Tibial artery (tissue), 4 donors: ENCODE data around the gene MPHOSPH8.

Source experiments
- DNase-seq, 2 donors: peaks; one replicate each; pipeline ENCODE4 v3.0.0-alpha.2; 2019
- H3K27ac ChIP-seq, 2 donors: fragments of 200-600 bp; sonication (generic) in 1 of 2; 1 replicate in 1 of 2; 2 replicates in 1 of 2; pipeline ENCODE4 v1.5.1; 2018 to 2019; ENCODE audit warnings: mild to moderate bottlenecking in 1 of 2
- H3K27me3 ChIP-seq, 2 donors: fragments of 200-600 bp; sonication (generic) in 1 of 2; one replicate each; pipeline versions ENCODE4 v1.5.1 to v1.6.0; 2016 to 2019
- H3K36me3 ChIP-seq, 3 donors: fragments of 200-600 bp; sonication (generic) in 2 of 3; one replicate each; pipeline ENCODE4 v1.5.1; 2016 to 2019; ENCODE audit warnings: mild to moderate bottlenecking in 2 of 3
- H3K4me1 ChIP-seq, 4 donors: fragments of 200-600 bp; sonication (generic) in 2 of 4; 1 replicate in 3 of 4; 2 replicates in 1 of 4; pipeline ENCODE4 v1.5.1; 2016 to 2019
- H3K4me3 ChIP-seq, 2 donors: fragments of 200-600 bp; sonication (generic) in 1 of 2; 1 replicate in 1 of 2; 2 replicates in 1 of 2; pipeline ENCODE4 v1.5.1; 2018 to 2019; ENCODE audit warnings: mild to moderate bottlenecking in 2 of 2
- H3K9me3 ChIP-seq, 3 donors: fragments of 200-600 bp; sonication (generic) in 1 of 3; one replicate each; pipeline ENCODE4 v1.5.1; 2016 to 2019
- CTCF ChIP-seq, 2 experiments: fragments of 200-600 bp in 1 of 2; fragments of 450-650 bp in 1 of 2; IDR thresholded peaks; one replicate each; pipeline ENCODE4 v1.5.1; 2017 to 2019; ENCODE audit warnings: antibody characterized with exemption in 2 of 2, mild to moderate bottlenecking in 1 of 2, moderate library complexity in 1 of 2
- intact Hi-C: fragments of 100-400 bp; cut with DNase I; formaldehyde crosslinking; loops from one replicate; pipeline ENCODE4 v1.15.0; 2023; ENCODE audit warnings: low total_unique reads

MPHOSPH8 gene

GRCh38 chr13:19664481-19665230 lies 31.2 kb downstream of the MPHOSPH8 start:
- intact Hi-C loops, result no loop called here
- H3K4me3 ChIP-seq, result no peak overlapping the region
- TF ChIP-seq CTCF (IDR thresholded peaks at IDR 0.05), result no peak
- no peaks in the 10 kb centered on the region for H3K9me3 ChIP-seq
- DNase-seq, result no peak
- no peaks in the 10 kb centered on the region for H3K4me1 ChIP-seq
- H3K27ac ChIP-seq, result no peak overlapping the region
- no peaks in the 10 kb centered on the region for H3K27me3 ChIP-seq
- peaks cover 89 to 98% (median 92%) of the 10 kb centered on the region in 3 donors for H3K36me3 ChIP-seq

DNA sequence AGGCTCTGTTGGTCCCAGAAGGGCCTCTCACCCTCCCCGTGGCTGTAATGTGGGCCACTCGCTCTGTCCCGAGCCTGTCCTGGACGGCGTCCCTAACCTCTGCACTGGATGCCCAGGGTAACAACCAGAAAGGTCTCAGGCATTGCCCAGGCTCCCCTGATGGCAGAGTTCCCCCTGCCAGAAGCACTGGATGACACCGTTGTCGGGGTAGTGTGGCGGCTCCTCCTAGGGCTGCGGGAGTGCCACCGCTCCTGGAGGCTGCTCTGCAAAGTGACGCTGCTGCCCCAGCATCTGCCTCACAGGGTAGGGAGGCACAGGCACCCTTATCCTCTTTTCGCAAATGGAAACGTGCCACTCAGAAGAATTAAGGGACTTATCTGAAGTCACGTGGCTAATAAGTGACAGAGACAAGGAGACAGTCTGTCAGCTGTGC lies 32.0 kb downstream of the MPHOSPH8 start:
- no peak overlapping the region for H3K27ac ChIP-seq

DNA sequence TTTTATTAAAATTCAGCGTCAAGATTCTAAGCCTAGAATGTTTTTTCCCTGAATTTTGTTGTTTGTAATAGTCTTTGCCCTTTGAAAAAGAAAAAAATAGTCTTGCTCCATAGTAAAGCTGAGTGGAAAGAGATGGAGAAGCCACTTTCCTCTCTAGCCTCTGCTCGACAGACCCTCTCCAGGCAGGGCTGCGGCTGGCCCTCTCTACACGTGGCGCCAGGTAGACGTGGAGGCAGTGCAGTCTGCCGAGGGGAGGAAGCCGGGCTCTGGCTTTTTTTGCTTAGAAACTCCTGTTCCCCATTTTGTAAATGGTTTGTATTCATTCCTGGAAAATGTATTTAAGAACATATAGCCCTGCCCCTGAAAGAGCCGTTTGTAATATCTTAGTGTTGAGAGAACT lies 35.3 kb downstream of the MPHOSPH8 start:
- intact Hi-C loops, result no loop called here
- H3K27ac ChIP-seq, result no peak overlapping the region
- no peaks in the 10 kb centered on the region for H3K9me3 ChIP-seq
- no peak for DNase-seq
- no peak for TF ChIP-seq CTCF (IDR thresholded peaks at IDR 0.05)
- peaks cover 90 to 99% (median 92%) of the 10 kb centered on the region in 3 donors for H3K36me3 ChIP-seq
- no peaks in the 10 kb centered on the region for H3K4me1 ChIP-seq
- no peaks in the 10 kb centered on the region for H3K27me3 ChIP-seq
- H3K4me3 ChIP-seq, result no peak overlapping the region

More for the DNA sequence above, 32.0 kb downstream of the MPHOSPH8 start:
- Histone ChIP-seq H3K27me3 (no peaks in the 10 kb centered on the region), H3K36me3 (peaks cover 92 to 100% (median 94%) of the 10 kb centered on the region in 3 donors), H3K9me3 (no peaks in the 10 kb centered on the region), H3K4me3 (no peak overlapping the region), H3K4me1 (no peaks in the 10 kb centered on the region)
- intact Hi-C loops, result no loop called here
- DNase-seq, result no peak
- TF ChIP-seq CTCF (IDR thresholded peaks at IDR 0.05), result no peak

DNA sequence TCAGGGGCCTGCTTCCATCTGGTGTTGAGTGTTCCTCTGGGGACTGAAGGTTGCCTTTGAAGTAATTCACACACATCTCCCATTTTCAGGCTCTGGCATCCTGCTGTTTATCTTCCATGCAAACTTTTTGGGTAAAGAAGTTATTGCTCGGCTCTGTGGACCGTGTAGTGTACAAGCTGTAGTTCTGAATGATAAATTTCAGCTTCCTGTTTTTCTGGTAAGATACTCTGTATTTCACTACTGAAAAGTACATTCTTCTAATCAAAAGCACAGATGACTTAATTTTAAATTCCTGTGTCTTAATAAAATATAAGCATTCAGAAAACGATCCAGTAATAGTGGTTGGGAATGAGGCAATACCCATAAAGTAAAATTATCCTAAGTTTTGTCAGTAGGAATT lies 36.7 kb downstream of the MPHOSPH8 start:
- Histone ChIP-seq H3K27ac (no peak overlapping the region), H3K27me3 (no peaks in the 10 kb centered on the region), H3K4me3 (no peak overlapping the region), H3K36me3 (peaks cover 92 to 99% (median 92%) of the 10 kb centered on the region in 3 donors), H3K9me3 (no peaks in the 10 kb centered on the region), H3K4me1 (no peaks in the 10 kb centered on the region)
- intact Hi-C loops, result no loop called here
- TF ChIP-seq CTCF (IDR thresholded peaks at IDR 0.05), result no peak
- DNase-seq, result no peak

GRCh38 chr13:19672990-19673389 lies 39.5 kb downstream of the MPHOSPH8 start:
- no peak for TF ChIP-seq CTCF (IDR thresholded peaks at IDR 0.05)
- DNase-seq, result no peak
- Histone ChIP-seq H3K27me3 (no peaks in the 10 kb centered on the region), H3K4me3 (no peak overlapping the region), H3K4me1 (no peaks in the 10 kb centered on the region), H3K27ac (no peak overlapping the region), H3K36me3 (peaks cover 68 to 88% (median 88%) of the 10 kb centered on the region in 3 donors), H3K9me3 (no peaks in the 10 kb centered on the region)
- intact Hi-C loops, result no loop called here
